ENCODE results near the gene CDH11.

The CDH11 gene

GRCh38 chr16:65118871-65119270 is 3.0 kb downstream of the CDH11 start:
- TF ChIP-seq CTCF (IDR thresholded peaks at IDR 0.05; ENCODE audit: control insufficient read depth, insufficient read depth, low read depth, low read length, missing control alignments), result no peak
- H3K4me3 ChIP-seq (ENCODE audit: control insufficient read depth, low read depth, low read length), result peak overlapping the region; percentile 97
- DNase-seq (ENCODE audit: low read depth), result no peak

- peak; percentile 70 for DNase-seq (ENCODE audit: low read depth)
- TF ChIP-seq CTCF (IDR thresholded peaks at IDR 0.05; ENCODE audit: control insufficient read depth, insufficient read depth, low read depth, low read length, missing control alignments), result peak; percentile 90
- peak overlapping the region; percentile 33 for H3K4me3 ChIP-seq (ENCODE audit: control insufficient read depth, low read depth, low read length)
Measured at GRCh38 chr16:65117811-65118448, 3.9 kb downstream of the CDH11 start.

GRCh38 chr16:65116818-65117430 is 4.9 kb downstream of the CDH11 start:
- no peak for TF ChIP-seq CTCF (IDR thresholded peaks at IDR 0.05; ENCODE audit: control insufficient read depth, insufficient read depth, low read depth, low read length, missing control alignments)
- no peak overlapping the region for H3K4me3 ChIP-seq (ENCODE audit: control insufficient read depth, low read depth, low read length)
- DNase-seq (ENCODE audit: low read depth), result no peak

GRCh38 chr16:65116216-65116615 is 5.6 kb downstream of the CDH11 start:
- no peak for DNase-seq (ENCODE audit: low read depth)
- no peak for TF ChIP-seq CTCF (IDR thresholded peaks at IDR 0.05; ENCODE audit: control insufficient read depth, insufficient read depth, low read depth, low read length, missing control alignments)
- H3K4me3 ChIP-seq (ENCODE audit: control insufficient read depth, low read depth, low read length), result no peak overlapping the region

GRCh38 chr16:65114527-65114926 is 7.3 kb downstream of the CDH11 start:
- TF ChIP-seq CTCF (IDR thresholded peaks at IDR 0.05; ENCODE audit: control insufficient read depth, insufficient read depth, low read depth, low read length, missing control alignments), result no peak
- DNase-seq (ENCODE audit: low read depth), result no peak

GRCh38 chr16:65113441-65113840 is 8.4 kb downstream of the CDH11 start:
- TF ChIP-seq CTCF (IDR thresholded peaks at IDR 0.05; ENCODE audit: control insufficient read depth, insufficient read depth, low read depth, low read length, missing control alignments), result no peak
- DNase-seq (ENCODE audit: low read depth), result no peak
- H3K4me3 ChIP-seq (ENCODE audit: control insufficient read depth, low read depth, low read length), result no peak overlapping the region

More at GRCh38 chr16:65114527-65114926, 7.3 kb downstream of the CDH11 start:
- H3K4me3 ChIP-seq (ENCODE audit: control insufficient read depth, low read depth, low read length), result no peak overlapping the region

Measured in AG09309 (cell line).